ENCODE results near the gene SLC6A3. TPM values are rescaled to one million over a fixed set of nuclear protein-coding genes. Genes with fewer than 3 reads are reported as not detected.

Gene SLC6A3
- total RNA-seq, 1 experiment from 2014 or later: not detected

GRCh38 chr5:1431021-1431811, 14.0 kb downstream of the SLC6A3 start:
- DNase-seq: no peak
- CTCF ChIA-PET: no interaction called here
- Mint-ChIP-seq H3K27me3 (ENCODE audit: unreplicated experiment) (peaks cover 21% of the 10 kb centered on the region), H3K36me3 (ENCODE audit: insufficient read depth, unreplicated experiment) (no peaks in the 10 kb centered on the region), H3K4me1 (ENCODE audit: low read depth, unreplicated experiment) (no peaks in the 10 kb centered on the region), H3K27ac (ENCODE audit: unreplicated experiment) (no peak overlapping the region), H3K9me3 (ENCODE audit: low read depth, unreplicated experiment) (peaks cover 7% of the 10 kb centered on the region), H3K4me3 (ENCODE audit: low read depth, unreplicated experiment) (no peak overlapping the region)
- intact Hi-C loops (cut with micrococcal nuclease; ENCODE audit: unreplicated experiment): no loop called here
- no TSS peak for BruUV-seq (replicated peaks)
- TF ChIP-seq, protein P1, sequence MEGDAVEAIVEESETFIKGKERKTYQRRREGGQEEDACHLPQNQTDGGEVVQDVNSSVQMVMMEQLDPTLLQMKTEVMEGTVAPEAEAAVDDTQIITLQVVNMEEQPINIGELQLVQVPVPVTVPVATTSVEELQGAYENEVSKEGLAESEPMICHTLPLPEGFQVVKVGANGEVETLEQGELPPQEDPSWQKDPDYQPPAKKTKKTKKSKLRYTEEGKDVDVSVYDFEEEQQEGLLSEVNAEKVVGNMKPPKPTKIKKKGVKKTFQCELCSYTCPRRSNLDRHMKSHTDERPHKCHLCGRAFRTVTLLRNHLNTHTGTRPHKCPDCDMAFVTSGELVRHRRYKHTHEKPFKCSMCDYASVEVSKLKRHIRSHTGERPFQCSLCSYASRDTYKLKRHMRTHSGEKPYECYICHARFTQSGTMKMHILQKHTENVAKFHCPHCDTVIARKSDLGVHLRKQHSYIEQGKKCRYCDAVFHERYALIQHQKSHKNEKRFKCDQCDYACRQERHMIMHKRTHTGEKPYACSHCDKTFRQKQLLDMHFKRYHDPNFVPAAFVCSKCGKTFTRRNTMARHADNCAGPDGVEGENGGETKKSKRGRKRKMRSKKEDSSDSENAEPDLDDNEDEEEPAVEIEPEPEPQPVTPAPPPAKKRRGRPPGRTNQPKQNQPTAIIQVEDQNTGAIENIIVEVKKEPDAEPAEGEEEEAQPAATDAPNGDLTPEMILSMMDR (IDR thresholded peaks at IDR 0.05; ENCODE audit: unreplicated experiment): no peak

- peaks cover 7% of the 10 kb centered on the region for H3K9me3 Mint-ChIP-seq (ENCODE audit: low read depth, unreplicated experiment)
- H3K27ac Mint-ChIP-seq (ENCODE audit: unreplicated experiment): no peak overlapping the region
- no peaks in the 10 kb centered on the region for H3K4me1 Mint-ChIP-seq (ENCODE audit: low read depth, unreplicated experiment)
- intact Hi-C loops (cut with micrococcal nuclease; ENCODE audit: unreplicated experiment): no loop called here
- no peak for DNase-seq
- no TSS peak for BruUV-seq (replicated peaks)
- no peak overlapping the region for H3K4me3 Mint-ChIP-seq (ENCODE audit: low read depth, unreplicated experiment)
- TF ChIP-seq, protein P1 (IDR thresholded peaks at IDR 0.05; ENCODE audit: unreplicated experiment): no peak
- no peaks in the 10 kb centered on the region for H3K36me3 Mint-ChIP-seq (ENCODE audit: insufficient read depth, unreplicated experiment)
- CTCF ChIA-PET: no interaction called here
- peaks cover 21% of the 10 kb centered on the region for H3K27me3 Mint-ChIP-seq (ENCODE audit: unreplicated experiment)
Measured at GRCh38 chr5:1430121-1430795, 15.0 kb downstream of the SLC6A3 start.

- no peaks in the 10 kb centered on the region for H3K36me3 Mint-ChIP-seq (ENCODE audit: insufficient read depth, unreplicated experiment)
- no TSS peak for BruUV-seq (replicated peaks)
- intact Hi-C loops (cut with micrococcal nuclease; ENCODE audit: unreplicated experiment): no loop called here
- DNase-seq: no peak
- TF ChIP-seq, protein P1 (IDR thresholded peaks at IDR 0.05; ENCODE audit: unreplicated experiment): no peak
- peaks cover 7% of the 10 kb centered on the region for H3K9me3 Mint-ChIP-seq (ENCODE audit: low read depth, unreplicated experiment)
- no peaks in the 10 kb centered on the region for H3K4me1 Mint-ChIP-seq (ENCODE audit: low read depth, unreplicated experiment)
- H3K27me3 Mint-ChIP-seq (ENCODE audit: unreplicated experiment): peaks cover 24% of the 10 kb centered on the region
- no peak overlapping the region for H3K27ac Mint-ChIP-seq (ENCODE audit: unreplicated experiment)
- no peak overlapping the region for H3K4me3 Mint-ChIP-seq (ENCODE audit: low read depth, unreplicated experiment)
- CTCF ChIA-PET: no interaction called here
Measured at GRCh38 chr5:1429496-1429895, 15.7 kb downstream of the SLC6A3 start.

DNA sequence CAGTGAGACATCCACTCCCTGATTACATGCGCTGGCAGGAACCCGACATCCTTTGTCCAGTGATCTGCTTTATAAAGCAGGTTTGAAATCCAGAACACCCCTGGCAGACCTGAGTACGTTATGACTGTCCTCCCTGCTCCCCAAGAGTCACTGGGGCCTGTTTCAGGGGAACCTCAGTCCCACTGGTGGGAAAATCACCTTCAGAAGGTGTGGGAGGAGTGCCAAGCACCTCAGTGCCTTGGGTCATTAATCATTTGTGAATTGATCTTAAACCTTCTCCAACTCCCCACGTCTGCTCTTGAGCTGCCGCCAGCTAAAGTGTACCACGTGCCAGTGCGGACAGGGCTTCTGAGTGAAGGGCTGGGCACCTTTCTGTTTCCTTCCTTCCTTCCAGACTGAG, 16.2 kb downstream of the SLC6A3 start:
- intact Hi-C loops (cut with micrococcal nuclease; ENCODE audit: unreplicated experiment): no loop called here
- H3K4me3 Mint-ChIP-seq (ENCODE audit: low read depth, unreplicated experiment): no peak overlapping the region
- H3K27ac Mint-ChIP-seq (ENCODE audit: unreplicated experiment): no peak overlapping the region
- TF ChIP-seq, protein P1 (IDR thresholded peaks at IDR 0.05; ENCODE audit: unreplicated experiment): no peak
- CTCF ChIA-PET: no interaction called here
- DNase-seq: no peak
- H3K4me1 Mint-ChIP-seq (ENCODE audit: low read depth, unreplicated experiment): no peaks in the 10 kb centered on the region
- no TSS peak for BruUV-seq (replicated peaks)
- peaks cover 9% of the 10 kb centered on the region for H3K9me3 Mint-ChIP-seq (ENCODE audit: low read depth, unreplicated experiment)
- H3K27me3 Mint-ChIP-seq (ENCODE audit: unreplicated experiment): peaks cover 29% of the 10 kb centered on the region
- no peaks in the 10 kb centered on the region for H3K36me3 Mint-ChIP-seq (ENCODE audit: insufficient read depth, unreplicated experiment)
